ENCODE measurements around the gene VPS39.
A peak's percentile ranks its signal among the peaks of the same experiment; 100 is the strongest.
"Not testable (repeated sequence)": the region's sequence is repeated elsewhere in the genome, so short reads cannot be mapped to it uniquely, and the experiment has no call there.

VPS39 gene

GRCh38 chr15:42207674-42208579, at the start of gene VPS39:
Gene VPS39, minus strand, starts transcription at chr15:42208304. Its CDS starts 151 bp downstream, at chr15:42208153.
- DNase-seq (ENCODE audit: low read depth), result peak; percentile 91

GRCh38 chr15:42253300-42253699, 45.2 kb upstream of the VPS39 start:
- no peak for DNase-seq (ENCODE audit: low read depth)

- no peak for DNase-seq (ENCODE audit: low read depth)
Observed at GRCh38 chr15:42240823-42241222, 32.7 kb upstream of the VPS39 start.

- peak; percentile 40 for DNase-seq (ENCODE audit: low read depth)
Observed at GRCh38 chr15:42239528-42240182, 31.6 kb upstream of the VPS39 start.

- DNase-seq (ENCODE audit: low read depth), result no peak
Observed at GRCh38 chr15:42233107-42233506, 25.0 kb upstream of the VPS39 start.

GRCh38 chr15:42232606-42233005, 24.5 kb upstream of the VPS39 start:
- no peak for DNase-seq (ENCODE audit: low read depth)

- DNase-seq (ENCODE audit: low read depth), result no peak
Observed at GRCh38 chr15:42231088-42231487, 23.0 kb upstream of the VPS39 start.

GRCh38 chr15:42228981-42229380, 20.9 kb upstream of the VPS39 start:
- not testable (repeated sequence) for DNase-seq (ENCODE audit: low read depth)

- no peak for DNase-seq (ENCODE audit: low read depth)
Observed at GRCh38 chr15:42228036-42228435, 19.9 kb upstream of the VPS39 start.

GRCh38 chr15:42226648-42227047, 18.5 kb upstream of the VPS39 start:
- no peak for DNase-seq (ENCODE audit: low read depth)

- no peak for DNase-seq (ENCODE audit: low read depth)
Observed at GRCh38 chr15:42220216-42220615, 12.1 kb upstream of the VPS39 start.

- DNase-seq (ENCODE audit: low read depth), result no peak
Observed at GRCh38 chr15:42218953-42219592, 11.0 kb upstream of the VPS39 start.

- no peak for DNase-seq (ENCODE audit: low read depth)
Observed at GRCh38 chr15:42217568-42217967, 9.5 kb upstream of the VPS39 start.

GRCh38 chr15:42215913-42216829, 8.1 kb upstream of the VPS39 start:
- DNase-seq (ENCODE audit: low read depth), result peak; percentile 66

GRCh38 chr15:42214600-42214999, 6.5 kb upstream of the VPS39 start:
- no peak for DNase-seq (ENCODE audit: low read depth)

- DNase-seq (ENCODE audit: low read depth), result no peak
Observed at GRCh38 chr15:42213511-42213910, 5.4 kb upstream of the VPS39 start.

GRCh38 chr15:42210696-42211095, 2.6 kb upstream of the VPS39 start:
- DNase-seq (ENCODE audit: low read depth), result no peak

- no peak for DNase-seq (ENCODE audit: low read depth)
Observed at GRCh38 chr15:42206406-42206805, 1.7 kb downstream of the VPS39 start.

GRCh38 chr15:42203891-42204290, 4.2 kb downstream of the VPS39 start:
- peak; percentile 31 for DNase-seq (ENCODE audit: low read depth)

GRCh38 chr15:42202653-42203052, 5.5 kb downstream of the VPS39 start:
- no peak for DNase-seq (ENCODE audit: low read depth)

GRCh38 chr15:42201801-42202200, 6.3 kb downstream of the VPS39 start:
- no peak for DNase-seq (ENCODE audit: low read depth)

GRCh38 chr15:42199126-42199525, 9.0 kb downstream of the VPS39 start:
- DNase-seq (ENCODE audit: low read depth), result no peak
